Astrocyte (in vitro differentiated cells and primary cell): ENCODE data around the gene GNA14.
"Not testable (repeated sequence)": the region's sequence is repeated elsewhere in the genome, so short reads cannot be mapped to it uniquely, and the experiment has no call there.

Experiments
- EZH2 ChIP-seq: IDR thresholded peaks from 2 replicates; pipeline ENCODE4 v1.6.1; 2012; ENCODE audit warnings: mild to moderate bottlenecking, low read length, inconsistent platforms; ENCODE audit not compliant: insufficient read depth
- TF ChIP-seq, protein P1 (sequence below): IDR thresholded peaks from 2 replicates; pipeline ENCODE4 v1.5.1; 2011; ENCODE audit warnings: low read depth, mild to moderate bottlenecking, inconsistent platforms, low read length, moderate library complexity; ENCODE audit not compliant: insufficient read depth

DNA sequence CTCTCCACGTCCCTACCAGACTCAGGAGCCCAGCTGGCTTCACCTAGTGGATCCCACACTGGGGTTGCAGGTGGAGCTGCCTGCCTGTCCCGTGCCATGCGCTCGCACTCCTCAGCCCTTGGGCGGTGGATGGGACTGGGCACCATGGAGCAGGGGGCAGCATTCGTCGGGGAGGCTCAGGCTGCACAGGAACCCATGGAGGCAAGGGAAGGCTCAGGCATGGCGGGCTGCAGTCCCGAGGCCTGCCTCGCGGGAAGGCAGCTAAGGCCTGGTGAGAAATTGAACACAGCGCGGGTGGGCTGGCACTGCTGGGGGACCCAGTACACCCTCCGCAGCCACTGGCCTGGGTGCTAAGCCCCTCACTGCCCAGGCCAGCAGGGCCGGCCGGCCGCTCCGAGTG, 157.8 kb downstream of the GNA14 start:
- TF ChIP-seq, protein P1, sequence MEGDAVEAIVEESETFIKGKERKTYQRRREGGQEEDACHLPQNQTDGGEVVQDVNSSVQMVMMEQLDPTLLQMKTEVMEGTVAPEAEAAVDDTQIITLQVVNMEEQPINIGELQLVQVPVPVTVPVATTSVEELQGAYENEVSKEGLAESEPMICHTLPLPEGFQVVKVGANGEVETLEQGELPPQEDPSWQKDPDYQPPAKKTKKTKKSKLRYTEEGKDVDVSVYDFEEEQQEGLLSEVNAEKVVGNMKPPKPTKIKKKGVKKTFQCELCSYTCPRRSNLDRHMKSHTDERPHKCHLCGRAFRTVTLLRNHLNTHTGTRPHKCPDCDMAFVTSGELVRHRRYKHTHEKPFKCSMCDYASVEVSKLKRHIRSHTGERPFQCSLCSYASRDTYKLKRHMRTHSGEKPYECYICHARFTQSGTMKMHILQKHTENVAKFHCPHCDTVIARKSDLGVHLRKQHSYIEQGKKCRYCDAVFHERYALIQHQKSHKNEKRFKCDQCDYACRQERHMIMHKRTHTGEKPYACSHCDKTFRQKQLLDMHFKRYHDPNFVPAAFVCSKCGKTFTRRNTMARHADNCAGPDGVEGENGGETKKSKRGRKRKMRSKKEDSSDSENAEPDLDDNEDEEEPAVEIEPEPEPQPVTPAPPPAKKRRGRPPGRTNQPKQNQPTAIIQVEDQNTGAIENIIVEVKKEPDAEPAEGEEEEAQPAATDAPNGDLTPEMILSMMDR = not testable (repeated sequence)
- TF ChIP-seq EZH2 = not testable (repeated sequence)
